ENCODE measurements around the gene BTNL3. TPM values are rescaled to one million over a fixed set of nuclear protein-coding genes. Genes with fewer than 3 reads are reported as not detected.

Gene BTNL3
- total RNA-seq, 1 donor from 2014 or later = not detected

DNA sequence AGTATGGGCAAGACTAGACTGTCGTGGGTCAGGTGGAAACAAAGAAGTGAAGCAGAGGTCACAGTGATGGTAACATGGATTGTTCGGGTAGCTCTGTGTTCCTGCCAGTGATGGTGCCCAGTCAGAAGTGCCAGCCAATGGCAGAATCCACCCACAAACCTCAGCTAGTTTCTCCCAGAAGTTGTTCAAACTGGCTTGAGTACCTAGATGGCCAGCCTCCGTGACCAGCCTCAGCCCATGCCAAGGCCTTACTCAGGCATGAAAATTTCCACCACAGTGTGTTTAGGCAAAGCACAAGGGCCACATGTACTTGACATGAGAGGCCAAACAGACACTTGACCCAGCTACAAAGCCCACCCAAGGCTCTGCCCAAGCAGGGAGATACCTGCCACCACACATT is 32.0 kb downstream of the BTNL3 start:
- Mint-ChIP-seq H3K4me1 (ENCODE audit: low read depth) (no peaks in the 10 kb centered on the region), H3K9me3 (ENCODE audit: low read depth) (peaks cover 21% of the 10 kb centered on the region), H3K4me3 (ENCODE audit: unreplicated experiment) (no peak overlapping the region), H3K36me3 (ENCODE audit: low read depth) (peaks cover 2% of the 10 kb centered on the region), H3K27ac (ENCODE audit: unreplicated experiment) (no peak overlapping the region), H3K27me3 (ENCODE audit: low read depth) (peaks cover 9% of the 10 kb centered on the region)
- no peak for DNase-seq (ENCODE audit: low spot score)
- TF ChIP-seq, protein P1, sequence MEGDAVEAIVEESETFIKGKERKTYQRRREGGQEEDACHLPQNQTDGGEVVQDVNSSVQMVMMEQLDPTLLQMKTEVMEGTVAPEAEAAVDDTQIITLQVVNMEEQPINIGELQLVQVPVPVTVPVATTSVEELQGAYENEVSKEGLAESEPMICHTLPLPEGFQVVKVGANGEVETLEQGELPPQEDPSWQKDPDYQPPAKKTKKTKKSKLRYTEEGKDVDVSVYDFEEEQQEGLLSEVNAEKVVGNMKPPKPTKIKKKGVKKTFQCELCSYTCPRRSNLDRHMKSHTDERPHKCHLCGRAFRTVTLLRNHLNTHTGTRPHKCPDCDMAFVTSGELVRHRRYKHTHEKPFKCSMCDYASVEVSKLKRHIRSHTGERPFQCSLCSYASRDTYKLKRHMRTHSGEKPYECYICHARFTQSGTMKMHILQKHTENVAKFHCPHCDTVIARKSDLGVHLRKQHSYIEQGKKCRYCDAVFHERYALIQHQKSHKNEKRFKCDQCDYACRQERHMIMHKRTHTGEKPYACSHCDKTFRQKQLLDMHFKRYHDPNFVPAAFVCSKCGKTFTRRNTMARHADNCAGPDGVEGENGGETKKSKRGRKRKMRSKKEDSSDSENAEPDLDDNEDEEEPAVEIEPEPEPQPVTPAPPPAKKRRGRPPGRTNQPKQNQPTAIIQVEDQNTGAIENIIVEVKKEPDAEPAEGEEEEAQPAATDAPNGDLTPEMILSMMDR (IDR thresholded peaks at IDR 0.05) = no peak

DNA sequence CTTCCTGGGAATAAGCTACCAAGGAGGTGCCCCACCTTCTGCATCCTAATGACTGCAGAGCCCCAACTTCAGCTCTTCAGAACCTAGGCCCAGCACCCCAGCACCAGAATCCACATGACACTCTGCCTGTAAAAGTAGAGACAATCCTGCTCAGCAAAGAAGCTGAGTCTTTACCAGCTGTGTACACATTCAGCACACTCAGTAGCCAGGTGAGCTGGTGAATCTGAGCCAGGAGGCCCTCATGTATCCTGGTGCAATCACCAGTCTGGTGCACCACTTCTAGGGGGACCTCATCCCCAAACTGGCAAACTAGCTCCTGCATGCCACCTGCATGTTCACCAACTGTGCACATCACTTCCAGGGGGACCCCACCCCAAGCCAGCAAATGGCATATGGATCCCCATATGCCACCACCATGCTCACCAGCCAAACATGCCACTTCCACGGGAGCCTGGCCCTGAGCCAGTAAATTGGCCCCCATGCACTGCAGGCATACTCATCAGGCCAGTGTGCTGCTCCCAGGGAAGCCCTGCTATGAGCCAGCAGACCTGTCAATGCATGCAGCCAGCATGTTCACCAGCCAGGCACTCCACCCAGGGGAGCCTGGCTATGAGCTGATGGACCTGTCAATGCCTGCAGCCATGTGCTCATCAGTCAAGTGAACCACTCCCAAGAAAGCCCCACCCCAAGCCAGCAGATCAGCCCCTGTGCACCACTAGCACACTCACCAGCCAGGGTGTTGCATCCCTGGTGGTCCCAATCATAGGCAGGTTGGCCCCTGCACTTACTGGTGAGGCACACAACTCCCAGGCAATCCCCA is 35.8 kb downstream of the BTNL3 start:
- no peak overlapping the region for H3K27ac Mint-ChIP-seq (ENCODE audit: unreplicated experiment)
- H3K27me3 Mint-ChIP-seq (ENCODE audit: low read depth) = peaks cover 8% of the 10 kb centered on the region
- H3K4me3 Mint-ChIP-seq (ENCODE audit: unreplicated experiment) = no peak overlapping the region
- H3K9me3 Mint-ChIP-seq (ENCODE audit: low read depth) = peaks cover 18% of the 10 kb centered on the region
- peaks cover 4% of the 10 kb centered on the region for H3K4me1 Mint-ChIP-seq (ENCODE audit: low read depth)
- TF ChIP-seq, protein P1 (IDR thresholded peaks at IDR 0.05) = no peak
- DNase-seq (ENCODE audit: low spot score) = peak; percentile 53
- H3K36me3 Mint-ChIP-seq (ENCODE audit: low read depth) = peaks cover 2% of the 10 kb centered on the region

DNA sequence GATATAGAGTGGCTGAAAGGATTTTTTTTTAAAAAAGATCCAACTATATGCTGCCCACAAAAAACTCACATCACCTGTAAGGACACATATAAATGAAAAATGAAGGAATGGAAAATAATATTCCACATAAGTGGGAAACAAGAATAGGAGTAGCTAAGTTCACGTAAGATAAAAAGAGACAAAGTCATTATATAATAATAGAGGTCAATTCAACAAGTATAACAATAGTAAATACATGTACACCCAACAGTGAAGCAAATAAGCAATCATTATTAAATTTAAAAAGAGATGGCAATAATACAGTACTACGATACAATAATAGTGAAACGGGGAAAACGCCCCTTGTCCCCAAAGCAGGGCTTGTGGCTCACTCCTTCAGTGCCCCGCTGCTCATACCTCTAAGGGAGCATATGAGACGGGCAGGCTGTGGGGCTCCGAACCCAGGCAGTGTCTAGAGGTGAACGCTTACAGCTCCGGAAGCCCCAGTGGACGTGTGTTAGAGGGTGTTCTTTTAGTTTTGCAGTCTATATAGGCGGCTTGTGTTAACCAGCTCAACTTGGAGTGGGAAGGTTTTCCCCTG is 38.9 kb downstream of the BTNL3 start:
- Mint-ChIP-seq H3K27me3 (ENCODE audit: low read depth) (peaks cover 17% of the 10 kb centered on the region), H3K36me3 (ENCODE audit: low read depth) (no peaks in the 10 kb centered on the region), H3K27ac (ENCODE audit: unreplicated experiment) (no peak overlapping the region), H3K9me3 (ENCODE audit: low read depth) (peaks cover 5% of the 10 kb centered on the region), H3K4me3 (ENCODE audit: unreplicated experiment) (no peak overlapping the region), H3K4me1 (ENCODE audit: low read depth) (peaks cover 4% of the 10 kb centered on the region)
- TF ChIP-seq, protein P1 (IDR thresholded peaks at IDR 0.05) = no peak
- DNase-seq (ENCODE audit: low spot score) = no peak

DNA sequence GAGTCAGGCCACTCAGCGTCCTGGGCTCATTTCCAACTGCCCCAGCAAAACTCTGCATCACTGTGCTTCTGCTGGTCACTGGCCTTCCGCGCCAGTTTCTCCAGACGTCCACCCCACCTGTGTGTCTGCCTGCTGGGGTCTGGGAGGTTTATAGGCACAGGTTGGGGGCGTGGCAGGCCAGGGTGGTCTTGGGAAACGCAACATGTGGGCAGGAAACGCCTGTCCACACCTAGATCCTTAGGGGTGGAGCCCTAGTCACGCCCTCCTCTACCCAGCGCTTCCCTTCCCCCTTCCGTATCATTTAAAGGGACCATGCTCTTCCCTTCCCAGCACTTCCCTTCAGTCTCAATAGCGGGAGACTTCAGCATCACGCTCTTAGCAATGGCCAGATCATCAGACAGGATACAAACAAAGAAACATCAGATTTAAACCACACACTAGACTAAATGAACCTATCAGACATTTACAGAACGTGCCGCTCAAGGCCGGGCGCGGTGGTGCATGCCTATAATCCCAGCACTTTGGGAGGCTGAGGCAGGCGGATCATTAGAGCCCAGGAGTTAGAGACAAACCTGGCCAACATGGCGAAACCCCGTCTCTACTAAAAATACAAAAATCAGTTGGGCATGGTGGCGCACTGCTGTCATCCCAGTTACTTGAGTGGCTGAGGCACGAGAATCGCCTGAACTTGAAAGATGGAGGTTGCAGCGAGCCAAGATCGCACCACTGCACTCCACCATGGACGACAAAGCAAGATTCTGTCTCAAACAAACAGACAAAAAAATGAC is 39.6 kb downstream of the BTNL3 start:
- H3K36me3 Mint-ChIP-seq (ENCODE audit: low read depth) = no peaks in the 10 kb centered on the region
- H3K27ac Mint-ChIP-seq (ENCODE audit: unreplicated experiment) = no peak overlapping the region
- no peak for DNase-seq (ENCODE audit: low spot score)
- peaks cover 17% of the 10 kb centered on the region for H3K27me3 Mint-ChIP-seq (ENCODE audit: low read depth)
- H3K9me3 Mint-ChIP-seq (ENCODE audit: low read depth) = no peaks in the 10 kb centered on the region
- H3K4me3 Mint-ChIP-seq (ENCODE audit: unreplicated experiment) = peak overlapping the region; percentile 40
- TF ChIP-seq, protein P1 (IDR thresholded peaks at IDR 0.05) = no peak
- peaks cover 4% of the 10 kb centered on the region for H3K4me1 Mint-ChIP-seq (ENCODE audit: low read depth)

DNA sequence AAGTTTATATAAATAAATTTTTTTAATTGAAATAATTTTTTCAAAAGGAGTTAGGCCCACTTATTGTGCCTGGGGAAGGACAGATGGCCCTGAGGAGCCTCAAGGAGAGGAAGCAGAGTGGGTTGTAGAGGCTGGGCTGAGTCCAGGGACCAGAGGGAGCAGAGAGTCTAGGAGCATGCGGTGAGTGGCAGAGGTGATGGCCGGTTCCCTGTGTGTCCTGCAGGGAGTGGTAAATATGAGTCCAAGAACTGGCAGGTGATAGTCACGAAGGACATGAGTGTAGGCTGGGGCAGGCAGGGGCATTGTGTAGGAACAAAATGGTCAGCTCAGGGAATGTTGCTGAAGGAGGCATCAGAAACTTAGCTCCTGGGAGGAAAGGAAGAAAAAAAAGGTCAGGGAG is 43.1 kb downstream of the BTNL3 start:
- TF ChIP-seq, protein P1 (IDR thresholded peaks at IDR 0.05) = no peak
- peaks cover 24% of the 10 kb centered on the region for H3K27me3 Mint-ChIP-seq (ENCODE audit: low read depth)
- no peaks in the 10 kb centered on the region for H3K36me3 Mint-ChIP-seq (ENCODE audit: low read depth)
- DNase-seq (ENCODE audit: low spot score) = no peak
- H3K9me3 Mint-ChIP-seq (ENCODE audit: low read depth) = no peaks in the 10 kb centered on the region
- peaks cover 4% of the 10 kb centered on the region for H3K4me1 Mint-ChIP-seq (ENCODE audit: low read depth)
- H3K27ac Mint-ChIP-seq (ENCODE audit: unreplicated experiment) = no peak overlapping the region
- no peak overlapping the region for H3K4me3 Mint-ChIP-seq (ENCODE audit: unreplicated experiment)

Measured in chondrocyte (in vitro differentiated cells).